GM12874 (cell line): ENCODE results near the gene ARMC5.

Experiments
- CTCF ChIP-seq: IDR thresholded peaks from 2 replicates; pipeline ENCODE4 v1.5.1; 2011; ENCODE audit warnings: low read depth, mild to moderate bottlenecking, control low read depth, low read length, moderate library complexity; ENCODE audit not compliant: insufficient read depth

Gene ARMC5

DNA sequence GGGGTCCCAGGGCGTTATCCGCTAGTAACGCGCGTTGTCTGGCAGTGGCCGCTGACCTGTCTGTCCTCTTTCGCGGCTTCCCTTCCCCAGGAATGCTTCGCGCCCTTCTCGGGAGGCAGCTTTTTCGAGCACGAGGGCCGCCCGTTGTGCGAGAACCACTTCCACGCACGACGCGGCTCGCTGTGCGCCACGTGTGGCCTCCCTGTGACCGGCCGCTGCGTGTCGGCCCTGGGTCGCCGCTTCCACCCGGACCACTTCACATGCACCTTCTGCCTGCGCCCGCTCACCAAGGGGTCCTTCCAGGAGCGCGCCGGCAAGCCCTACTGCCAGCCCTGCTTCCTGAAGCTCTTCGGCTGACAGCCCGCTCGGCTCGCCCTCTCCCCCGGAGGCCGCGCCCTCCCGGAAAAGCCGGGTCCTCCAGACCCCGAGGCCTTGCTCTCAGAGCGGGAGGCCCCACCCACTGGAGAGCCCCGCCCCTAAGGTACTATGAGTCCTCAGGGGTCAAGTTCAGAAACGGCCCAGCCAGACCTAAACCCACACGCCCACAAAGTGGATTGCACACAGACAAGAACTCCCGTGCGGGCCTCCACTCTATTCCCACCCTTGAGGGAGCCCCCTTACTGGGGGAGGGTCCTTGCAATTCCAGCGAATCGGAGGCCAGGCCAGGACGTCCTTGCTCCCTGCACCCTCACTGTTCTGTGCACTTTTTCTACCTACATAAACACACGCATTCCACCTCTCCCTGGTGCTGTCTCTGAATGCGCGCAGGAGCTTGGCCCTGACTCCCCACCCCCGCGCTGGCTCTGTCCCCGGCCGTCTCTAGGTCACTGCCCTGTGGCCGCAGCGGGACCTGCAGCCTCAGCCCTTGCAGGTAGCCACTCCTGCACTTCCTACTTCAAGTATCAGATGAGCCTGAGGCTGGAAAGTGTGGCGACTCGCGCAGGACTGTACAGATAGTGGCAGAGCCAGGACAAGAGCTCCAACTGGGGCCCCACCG is 18.2 kb downstream of the ARMC5 start:
- TF ChIP-seq CTCF, result no peak

DNA sequence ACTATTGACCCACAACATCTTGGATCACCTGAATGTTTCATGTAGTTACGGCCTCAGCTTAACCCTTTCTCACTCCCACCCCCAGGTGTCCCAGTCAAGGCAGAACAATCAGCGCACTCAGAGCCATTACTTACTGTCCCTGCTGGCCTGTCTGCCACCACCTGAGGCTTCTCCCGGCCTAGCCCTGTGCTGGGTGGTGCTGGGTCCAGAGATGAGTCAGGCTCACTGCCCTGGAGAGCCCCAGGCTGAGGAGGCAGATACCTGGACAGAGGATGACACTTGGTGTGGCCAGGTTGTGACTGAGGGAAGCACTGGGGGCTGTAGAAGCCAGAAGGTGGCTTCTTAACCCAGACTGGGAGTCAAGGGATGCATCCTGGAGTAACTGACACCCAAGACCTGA is 19.7 kb downstream of the ARMC5 start:
- TF ChIP-seq CTCF, result no peak

- no peak for TF ChIP-seq CTCF
Measured at GRCh38 chr16:31479751-31480150, 20.4 kb downstream of the ARMC5 start.

- TF ChIP-seq CTCF, result no peak
Measured at GRCh38 chr16:31480851-31481536, 21.7 kb downstream of the ARMC5 start.

GRCh38 chr16:31483081-31483480 is 23.8 kb downstream of the ARMC5 start, which contains the start of gene SLC5A2:
Gene SLC5A2 (plus strand): TSS chr16:31483123. CDS start chr16:31483137, 14 bp downstream.
- no peak for TF ChIP-seq CTCF

- no peak for TF ChIP-seq CTCF
Measured at GRCh38 chr16:31484491-31485171, 25.3 kb downstream of the ARMC5 start.

DNA sequence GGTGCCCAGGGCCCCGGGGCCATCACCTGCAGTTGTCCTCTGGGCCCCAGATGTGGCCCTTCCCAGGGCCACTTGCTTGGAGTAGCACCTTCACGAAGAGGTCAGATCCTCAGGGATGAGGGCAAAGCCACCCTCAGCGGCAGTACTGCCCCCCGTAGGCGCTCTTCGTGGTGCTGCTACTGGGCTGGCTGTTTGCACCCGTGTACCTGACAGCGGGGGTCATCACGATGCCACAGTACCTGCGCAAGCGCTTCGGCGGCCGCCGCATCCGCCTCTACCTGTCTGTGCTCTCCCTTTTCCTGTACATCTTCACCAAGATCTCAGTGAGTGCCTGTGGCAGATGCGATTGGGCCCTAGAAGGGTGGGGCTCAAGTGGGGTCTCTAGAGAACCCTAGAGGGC is 26.3 kb downstream of the ARMC5 start:
- TF ChIP-seq CTCF, result no peak
